Measurements from ENCODE around the gene TPCN2.

GRCh38 chr11:69156673-69157155, 108.0 kb downstream of the TPCN2 start:
- TF ChIP-seq POLR2A (IDR thresholded peaks at IDR 0.05; ENCODE audit: low read depth, low read length) (no peak), MXI1 (IDR thresholded peaks at IDR 0.05; ENCODE audit: borderline replicate concordance, low read depth, low read length) (no peak)
- TF ChIP-seq, protein P1, sequence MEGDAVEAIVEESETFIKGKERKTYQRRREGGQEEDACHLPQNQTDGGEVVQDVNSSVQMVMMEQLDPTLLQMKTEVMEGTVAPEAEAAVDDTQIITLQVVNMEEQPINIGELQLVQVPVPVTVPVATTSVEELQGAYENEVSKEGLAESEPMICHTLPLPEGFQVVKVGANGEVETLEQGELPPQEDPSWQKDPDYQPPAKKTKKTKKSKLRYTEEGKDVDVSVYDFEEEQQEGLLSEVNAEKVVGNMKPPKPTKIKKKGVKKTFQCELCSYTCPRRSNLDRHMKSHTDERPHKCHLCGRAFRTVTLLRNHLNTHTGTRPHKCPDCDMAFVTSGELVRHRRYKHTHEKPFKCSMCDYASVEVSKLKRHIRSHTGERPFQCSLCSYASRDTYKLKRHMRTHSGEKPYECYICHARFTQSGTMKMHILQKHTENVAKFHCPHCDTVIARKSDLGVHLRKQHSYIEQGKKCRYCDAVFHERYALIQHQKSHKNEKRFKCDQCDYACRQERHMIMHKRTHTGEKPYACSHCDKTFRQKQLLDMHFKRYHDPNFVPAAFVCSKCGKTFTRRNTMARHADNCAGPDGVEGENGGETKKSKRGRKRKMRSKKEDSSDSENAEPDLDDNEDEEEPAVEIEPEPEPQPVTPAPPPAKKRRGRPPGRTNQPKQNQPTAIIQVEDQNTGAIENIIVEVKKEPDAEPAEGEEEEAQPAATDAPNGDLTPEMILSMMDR (conservative IDR thresholded peaks at IDR 0.05; ENCODE audit: low read depth, low read length) = no peak

Data from IMR-90 (cell line).